ENCODE results near the gene BAG2. TPM values are rescaled to one million over a fixed set of nuclear protein-coding genes. Genes with fewer than 3 reads are reported as not detected.

BAG2 gene
- total RNA-seq, 1 experiment from 2014 or later = 11.0 TPM

- no peak for TF ChIP-seq CTCF (conservative IDR thresholded peaks at IDR 0.05)
- no peak for TF ChIP-seq EZH2 (IDR thresholded peaks at IDR 0.05; ENCODE audit: low read depth)
- no peaks in the 10 kb centered on the region for H3K27me3 ChIP-seq (ENCODE audit: insufficient read depth, low read depth)
- intact Hi-C loops (cut with micrococcal nuclease; ENCODE audit: unreplicated experiment) = no loop called here
- H3K4me3 ChIP-seq = no peak overlapping the region
- H3K4me1 ChIP-seq (replicated peaks; ENCODE audit: insufficient read depth) = no peaks in the 10 kb centered on the region
- no peak overlapping the region for H2AFZ ChIP-seq
- no peaks in the 10 kb centered on the region for H4K20me1 ChIP-seq (ENCODE audit: insufficient read depth)
- POLR2A ChIA-PET (ENCODE audit: unreplicated experiment) = no interaction called here
- no peak for DNase-seq
- H3K27ac ChIP-seq = no peak overlapping the region
- no peaks in the 10 kb centered on the region for H3K9me2 ChIP-seq (ENCODE audit: insufficient read depth)
- H3K36me3 ChIP-seq (ENCODE audit: low read depth) = no peaks in the 10 kb centered on the region
- no peaks in the 10 kb centered on the region for H3K79me2 ChIP-seq (ENCODE audit: low read depth)
- no peaks in the 10 kb centered on the region; the same call in 1 of the 2 replicates for H3F3A ChIP-seq (ENCODE audit: insufficient read depth, low read depth)
- CTCF ChIA-PET = no interaction called here
- no TSS peak for BruUV-seq (replicated peaks)
- no peaks in the 10 kb centered on the region for H3K9me3 ChIP-seq (ENCODE audit: insufficient read depth, low read depth)
- H3K4me2 ChIP-seq = no peak overlapping the region
Observed at GRCh38 chr6:57198926-57199636, 27.0 kb downstream of the BAG2 start.

GRCh38 chr6:57201718-57202117 lies 29.6 kb downstream of the BAG2 start:
- no peaks in the 10 kb centered on the region for H3K4me1 ChIP-seq (replicated peaks; ENCODE audit: insufficient read depth)
- no peaks in the 10 kb centered on the region for H3K9me2 ChIP-seq (ENCODE audit: insufficient read depth)
- DNase-seq = no peak
- H4K20me1 ChIP-seq (ENCODE audit: insufficient read depth) = no peaks in the 10 kb centered on the region
- no peak overlapping the region for H3K4me3 ChIP-seq
- no peak overlapping the region for H3K27ac ChIP-seq
- no peaks in the 10 kb centered on the region for H3K36me3 ChIP-seq (ENCODE audit: low read depth)
- TF ChIP-seq CTCF (conservative IDR thresholded peaks at IDR 0.05) = no peak
- no peak for TF ChIP-seq EZH2 (IDR thresholded peaks at IDR 0.05; ENCODE audit: low read depth)
- no peaks in the 10 kb centered on the region for H3K9me3 ChIP-seq (ENCODE audit: insufficient read depth, low read depth)
- H3K79me2 ChIP-seq (ENCODE audit: low read depth) = no peaks in the 10 kb centered on the region
- H2AFZ ChIP-seq = no peak overlapping the region
- POLR2A ChIA-PET (ENCODE audit: unreplicated experiment) = no interaction called here
- H3K4me2 ChIP-seq = no peak overlapping the region
- H3K27me3 ChIP-seq (ENCODE audit: insufficient read depth, low read depth) = no peaks in the 10 kb centered on the region
- H3F3A ChIP-seq (ENCODE audit: insufficient read depth, low read depth) = no peaks in the 10 kb centered on the region; the same call in 1 of the 2 replicates
- intact Hi-C loops (cut with micrococcal nuclease; ENCODE audit: unreplicated experiment) = no loop called here
- CTCF ChIA-PET = interaction anchor here (0.6 kb wide), 1 partner anchor 759 kb away, joined by 12 read pairs; no protein-coding TSS in a partner anchor
- no TSS peak for BruUV-seq (replicated peaks)

GRCh38 chr6:57205550-57206328 lies 33.6 kb downstream of the BAG2 start:
- intact Hi-C loops (cut with micrococcal nuclease; ENCODE audit: unreplicated experiment) = no loop called here
- Histone ChIP-seq H3K36me3 (ENCODE audit: low read depth) (0 out of 2 replicates have a peak, but pooled peaks cover 6% of the 10 kb centered on the region), H3K27ac (no peak overlapping the region), H3K4me2 (no peak overlapping the region), H2AFZ (no peak overlapping the region), H3K9me3 (ENCODE audit: insufficient read depth, low read depth) (no peaks in the 10 kb centered on the region), H4K20me1 (ENCODE audit: insufficient read depth) (no peaks in the 10 kb centered on the region), H3F3A (ENCODE audit: insufficient read depth, low read depth) (no peaks in the 10 kb centered on the region; the same call in 1 of the 2 replicates), H3K79me2 (ENCODE audit: low read depth) (no peaks in the 10 kb centered on the region), H3K27me3 (ENCODE audit: insufficient read depth, low read depth) (no peaks in the 10 kb centered on the region), H3K9me2 (ENCODE audit: insufficient read depth) (no peaks in the 10 kb centered on the region), H3K4me3 (no peak overlapping the region), H3K4me1 (replicated peaks; ENCODE audit: insufficient read depth) (no peaks in the 10 kb centered on the region)
- no TSS peak for BruUV-seq (replicated peaks)
- POLR2A ChIA-PET (ENCODE audit: unreplicated experiment) = no interaction called here
- no peak for TF ChIP-seq CTCF (conservative IDR thresholded peaks at IDR 0.05)
- TF ChIP-seq EZH2 (IDR thresholded peaks at IDR 0.05; ENCODE audit: low read depth) = no peak
- no peak for DNase-seq
- CTCF ChIA-PET = no interaction called here
